ENCODE results near the gene RAPGEF2.
A peak's percentile ranks its signal among the peaks of the same experiment; 100 is the strongest.

The RAPGEF2 gene

GRCh38 chr4:159103384-159103990 lies 608 bp downstream of the RAPGEF2 start (continued):
- TF ChIP-seq ZNF114 (tag by site-specific recombination; IDR thresholded peaks at IDR 0.05) (no peak), PRDM10 (tag by site-specific recombination; IDR thresholded peaks at IDR 0.05) (no peak), BCL11B (tag by site-specific recombination; IDR thresholded peaks at IDR 0.05; ENCODE audit: low read depth) (no peak), ZNF692 (tag by site-specific recombination; IDR thresholded peaks at IDR 0.05) (no peak), ZNF518A (tag by site-specific recombination; conservative IDR thresholded peaks at IDR 0.05; ENCODE audit: low read depth) (no peak), ZNF112 (tag by site-specific recombination; IDR thresholded peaks at IDR 0.05) (no peak), ZBTB7A (tag by site-specific recombination; IDR thresholded peaks at IDR 0.05; ENCODE audit: low read depth) (0 out of 2 replicates have a peak, but pooled peaks have one; percentile 33), ZNF175 (tag by site-specific recombination; IDR thresholded peaks at IDR 0.05) (no peak), ZNF362 (tag by site-specific recombination; IDR thresholded peaks at IDR 0.05) (no peak), ZNF792 (tag by site-specific recombination; IDR thresholded peaks at IDR 0.05) (no peak), ATF2 (tag by site-specific recombination; IDR thresholded peaks at IDR 0.05; ENCODE audit: low read depth) (no peak), ZNF830 (tag by site-specific recombination; IDR thresholded peaks at IDR 0.05; ENCODE audit: low read depth) (no peak), ZNF843 (tag by site-specific recombination; IDR thresholded peaks at IDR 0.05) (no peak), ZNF398 (tag by site-specific recombination; IDR thresholded peaks at IDR 0.05) (peak; percentile 9; the same call in 1 of the 2 replicates), BCL11A (tag by site-specific recombination; IDR thresholded peaks at IDR 0.05; ENCODE audit: low read depth) (no peak), ZBTB1 (tag by site-specific recombination; IDR thresholded peaks at IDR 0.05) (no peak), ZNF785 (tag by site-specific recombination; IDR thresholded peaks at IDR 0.05) (no peak), ZNF560 (tag by site-specific recombination; IDR thresholded peaks at IDR 0.05; ENCODE audit: borderline replicate concordance) (no peak), ZNF777 (tag by site-specific recombination; IDR thresholded peaks at IDR 0.05; ENCODE audit: borderline replicate concordance) (no peak), KLF17 (tag by site-specific recombination; IDR thresholded peaks at IDR 0.05) (0 out of 2 replicates have a peak, but pooled peaks have one; percentile 14), GLI2 (tag by site-specific recombination; IDR thresholded peaks at IDR 0.05; ENCODE audit: borderline replicate concordance, low read depth) (no peak), ZNF24 (tag by site-specific recombination; IDR thresholded peaks at IDR 0.05) (no peak)

Measured in HEK293 (cell line).